SK-N-MC (cell line): ENCODE measurements around the gene ITSN1.
"Not testable (repeated sequence)": the region's sequence is repeated elsewhere in the genome, so short reads cannot be mapped to it uniquely, and the experiment has no call there.

Source experiments
- DNase-seq: peaks from one replicate; pipeline ENCODE4 v3.0.0-alpha.2; 2011; ENCODE audit warnings: low read depth, low spot score
- H3K27ac ChIP-seq: fragments of 200-600 bp; sonication (generic); 2 replicates; pipeline ENCODE4 v1.5.1; 2016; ENCODE audit warnings: mixed run types
- H3K36me3 ChIP-seq: fragments of 200-600 bp; sonication (generic); 2 replicates; pipeline ENCODE4 v1.6.1; 2017; ENCODE audit warnings: antibody characterized with exemption, low read length, mixed read lengths; ENCODE audit not compliant: insufficient read depth
- H3K4me3 ChIP-seq: fragments of 200-600 bp; sonication (generic); 2 replicates; pipeline ENCODE4 v1.5.1; 2016
- H3K9ac ChIP-seq: fragments of 200-600 bp; sonication (generic); 2 replicates; pipeline ENCODE4 v1.8.0; 2017; ENCODE audit warnings: mixed run types, mixed read lengths; ENCODE audit not compliant: insufficient read length
- H3K9me3 ChIP-seq: fragments of 200-600 bp; sonication (generic); 2 replicates; pipeline ENCODE4 v1.6.1; 2017; ENCODE audit warnings: low read depth, mild to moderate bottlenecking, antibody characterized with exemption, low read length, moderate library complexity, mixed read lengths
- EZH2 ChIP-seq: fragments of 200-600 bp; sonication (generic); IDR thresholded peaks from one replicate; pipeline ENCODE4 v1.6.1; 2017; ENCODE audit warnings: antibody characterized with exemption
- FOXP2 ChIP-seq: optimal IDR thresholded peaks from 2 replicates; pipeline ENCODE3; 2011; ENCODE audit warnings: mild to moderate bottlenecking, moderate library complexity; ENCODE audit not compliant: insufficient read depth; ENCODE audit errors: extremely low read length, control extremely low read depth
- POLR2AphosphoS5 ChIP-seq: IDR thresholded peaks from 2 replicates; pipeline ENCODE4 v1.6.1; 2012; ENCODE audit warnings: mild to moderate bottlenecking, low read depth, low read length, borderline replicate concordance

The ITSN1 gene

DNA sequence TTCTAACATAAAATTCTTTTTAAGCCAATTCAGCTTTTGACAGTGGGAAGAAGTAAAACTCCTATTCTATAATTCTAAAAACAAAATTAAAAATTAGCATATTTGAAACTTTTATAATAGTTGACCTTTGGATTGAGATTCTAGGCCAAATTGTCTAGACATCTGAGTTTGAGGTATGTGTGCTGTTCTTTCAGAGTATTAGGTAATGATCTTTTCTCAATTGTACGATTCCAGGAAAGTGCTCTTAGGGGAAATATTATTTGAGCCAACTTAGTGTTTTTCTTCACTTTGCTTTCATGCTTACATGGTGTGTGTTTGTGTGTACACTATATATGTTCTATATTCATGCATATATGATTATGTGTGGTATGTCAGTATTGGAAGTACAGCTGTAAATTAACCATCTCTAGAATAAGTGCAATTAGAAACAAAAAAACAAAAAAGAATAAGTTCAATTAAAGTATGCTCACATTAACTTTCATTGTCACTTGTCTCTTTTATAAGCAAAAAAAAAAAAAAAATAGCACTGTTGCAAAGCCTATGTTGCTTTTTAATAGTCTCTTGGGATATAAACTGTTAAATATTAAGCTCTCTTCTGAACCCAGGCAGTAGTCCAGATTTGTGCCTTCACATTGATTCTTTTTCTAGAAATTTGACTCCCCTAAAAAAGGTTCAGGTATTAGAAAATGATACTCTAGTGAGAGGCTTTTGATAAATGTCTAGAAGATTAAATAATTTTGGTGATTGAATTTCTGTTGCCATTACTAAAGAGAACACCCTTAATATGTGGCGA lies 141.1 kb downstream of the ITSN1 start:
- no peak for TF ChIP-seq EZH2
- TF ChIP-seq FOXP2, result no peak
- no peak for TF ChIP-seq POLR2AphosphoS5
- H3K9ac ChIP-seq, result no peak overlapping the region
- H3K4me3 ChIP-seq, result no peak overlapping the region
- H3K27ac ChIP-seq, result no peak overlapping the region; the same call in 1 of the 2 replicates
- H3K36me3 ChIP-seq, result peaks cover 22% of the 10 kb centered on the region
- DNase-seq, result no peak
- no peaks in the 10 kb centered on the region; the same call in 1 of the 2 replicates for H3K9me3 ChIP-seq

DNA sequence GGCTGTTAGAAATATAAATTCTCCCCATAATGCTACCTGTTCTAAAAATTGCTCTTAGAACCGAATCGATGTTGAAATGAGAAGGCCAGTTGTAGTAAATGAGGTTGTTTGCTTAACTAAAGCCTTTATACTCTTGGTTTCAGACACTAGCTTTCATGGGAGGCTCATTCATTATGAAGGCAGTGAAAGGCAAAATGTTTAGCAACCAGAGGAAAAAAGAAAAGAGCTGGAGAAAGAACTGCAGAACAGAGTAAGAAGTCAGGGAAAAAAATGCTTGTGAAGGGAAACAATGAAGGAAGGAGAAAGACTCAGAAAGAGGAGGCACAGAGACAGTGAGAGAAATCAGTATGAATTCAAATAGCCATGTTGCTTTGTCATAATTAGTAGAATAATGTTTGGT lies 145.1 kb downstream of the ITSN1 start:
- TF ChIP-seq POLR2AphosphoS5, result no peak
- TF ChIP-seq EZH2, result no peak
- TF ChIP-seq FOXP2, result no peak
- Histone ChIP-seq H3K36me3 (0 out of 2 replicates have a peak, but pooled peaks cover under 1% of the 10 kb centered on the region), H3K4me3 (no peak overlapping the region), H3K27ac (no peak overlapping the region), H3K9me3 (no peaks in the 10 kb centered on the region), H3K9ac (no peak overlapping the region)
- no peak for DNase-seq

DNA sequence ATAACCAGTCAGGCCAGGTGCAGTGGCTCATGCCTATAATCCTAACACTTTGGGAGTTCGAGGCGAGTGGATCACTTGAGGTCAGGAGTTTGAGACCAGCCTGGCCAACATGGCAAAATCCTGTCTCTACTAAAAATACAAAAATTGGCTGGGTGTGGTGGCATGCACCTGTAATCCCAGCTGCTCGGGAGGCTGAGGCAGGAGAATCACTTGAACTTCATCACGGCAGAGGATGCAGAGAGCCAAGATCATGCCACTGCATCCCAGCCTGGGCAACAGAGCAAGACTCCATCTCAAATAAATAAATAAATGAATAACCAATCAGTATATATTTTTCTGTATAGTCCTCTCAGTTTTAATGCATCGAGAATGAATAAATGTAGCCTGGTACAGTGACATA lies 146.1 kb downstream of the ITSN1 start:
- not testable (repeated sequence) for H3K36me3 ChIP-seq, H3K27ac ChIP-seq

DNA sequence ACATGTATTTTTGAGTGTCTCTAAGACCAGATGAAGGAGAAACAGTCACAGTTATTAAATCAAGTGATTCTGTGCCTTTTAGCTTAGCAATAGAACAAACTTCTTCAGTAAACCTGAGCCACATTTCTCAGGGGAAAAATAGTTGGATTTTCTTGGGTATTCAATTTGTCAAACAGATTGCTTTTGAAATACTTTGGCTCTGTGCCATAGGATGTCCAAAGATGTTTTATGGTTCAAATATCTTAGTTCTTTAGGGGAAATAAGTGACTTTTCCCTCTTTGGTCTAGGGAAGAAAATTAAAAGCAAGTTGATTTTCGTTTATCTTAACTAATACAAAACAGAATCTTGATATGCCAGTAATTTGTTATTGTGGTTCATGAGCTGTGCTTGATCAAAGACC lies 147.4 kb downstream of the ITSN1 start:
- no peaks in the 10 kb centered on the region for H3K36me3 ChIP-seq
- TF ChIP-seq FOXP2, result no peak
- no peak for TF ChIP-seq POLR2AphosphoS5
- TF ChIP-seq EZH2, result no peak
- no peak for DNase-seq
- H3K27ac ChIP-seq, result peak overlapping the region; percentile 55
- H3K9me3 ChIP-seq, result no peaks in the 10 kb centered on the region
- peak overlapping the region; percentile 16 for H3K9ac ChIP-seq
- H3K4me3 ChIP-seq, result peak overlapping the region; percentile 28

More for the DNA sequence above, 146.1 kb downstream of the ITSN1 start:
- H3K4me3 ChIP-seq, H3K9me3 ChIP-seq, H3K9ac ChIP-seq, DNase-seq: not testable (repeated sequence)

DNA sequence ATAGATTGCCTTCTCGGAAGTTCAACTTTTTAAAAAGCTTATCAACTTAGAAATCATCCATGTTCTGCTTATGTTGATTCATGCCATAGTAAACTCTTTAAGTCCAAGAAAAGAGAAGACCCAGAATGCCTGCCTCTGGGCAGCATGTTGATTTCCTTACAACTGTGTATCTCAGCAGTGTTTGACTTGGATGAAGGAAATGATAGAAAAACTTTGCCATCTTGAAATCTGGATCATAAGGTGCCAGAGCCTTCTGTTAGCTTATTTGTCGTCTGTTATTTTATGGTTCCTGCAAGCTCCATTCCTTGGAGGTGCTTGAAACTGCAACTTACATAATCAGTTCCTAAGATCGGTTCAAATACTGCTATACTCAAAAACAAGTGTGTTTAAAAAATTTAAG lies 148.8 kb downstream of the ITSN1 start:
- TF ChIP-seq POLR2AphosphoS5 (no peak), EZH2 (no peak), FOXP2 (no peak)
- no peak overlapping the region; the same call in 1 of the 2 replicates for H3K27ac ChIP-seq
- no peak for DNase-seq

DNA sequence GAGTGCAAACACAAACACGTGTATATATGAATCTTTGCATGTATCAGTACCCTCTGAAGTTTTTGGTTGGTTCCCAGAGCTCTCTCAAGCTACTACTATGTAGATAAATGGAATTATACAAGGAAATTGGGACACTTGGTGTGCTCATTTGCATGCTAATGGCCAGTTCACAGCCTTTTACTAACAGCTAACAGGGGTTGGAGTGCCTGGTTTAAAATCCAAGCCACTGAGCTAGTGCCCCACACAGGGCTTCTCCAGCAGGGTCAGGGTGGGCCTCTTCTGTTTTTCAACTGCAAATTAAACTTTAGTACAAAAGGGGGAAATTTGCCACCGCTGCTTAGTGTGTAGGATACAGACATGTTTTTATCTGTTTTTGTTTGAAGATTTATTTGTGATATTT lies 152.3 kb downstream of the ITSN1 start:
- no peak overlapping the region for H3K9ac ChIP-seq
- no peak overlapping the region for H3K27ac ChIP-seq
- TF ChIP-seq EZH2 (no peak), POLR2AphosphoS5 (no peak), FOXP2 (no peak)
- DNase-seq, result no peak
- H3K4me3 ChIP-seq, result no peak overlapping the region
- H3K36me3 ChIP-seq, result peaks cover 3% of the 10 kb centered on the region; the same call in 1 of the 2 replicates
- H3K9me3 ChIP-seq, result no peaks in the 10 kb centered on the region

More for the DNA sequence above, 148.8 kb downstream of the ITSN1 start:
- H3K36me3 ChIP-seq, result no peaks in the 10 kb centered on the region
- no peaks in the 10 kb centered on the region for H3K9me3 ChIP-seq
- no peak overlapping the region for H3K9ac ChIP-seq
- no peak overlapping the region for H3K4me3 ChIP-seq

DNA sequence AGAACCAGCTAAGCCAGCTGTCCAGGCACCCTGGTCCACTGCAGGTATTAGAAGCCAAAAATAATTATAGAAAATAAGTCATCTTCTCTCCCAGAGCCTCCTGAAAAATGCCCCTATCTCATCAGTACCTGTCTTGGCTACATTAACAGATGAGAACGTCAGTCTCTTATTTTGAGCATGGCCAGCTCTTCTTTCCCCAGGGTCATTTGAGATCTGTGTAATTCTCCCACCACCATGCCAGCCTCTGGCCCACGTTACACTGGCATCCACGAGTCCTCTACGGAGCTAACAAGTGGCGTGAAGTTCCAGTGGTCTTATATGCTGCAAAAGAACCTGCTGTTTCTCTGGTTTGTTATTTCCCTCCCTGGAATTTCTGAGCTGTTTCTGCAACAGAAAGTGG lies 155.3 kb downstream of the ITSN1 start:
- Histone ChIP-seq H3K4me3 (no peak overlapping the region), H3K9ac (no peak overlapping the region), H3K27ac (no peak overlapping the region), H3K9me3 (no peaks in the 10 kb centered on the region), H3K36me3 (peaks cover 3% of the 10 kb centered on the region; the same call in 1 of the 2 replicates)
- no peak for TF ChIP-seq FOXP2
- DNase-seq, result no peak

DNA sequence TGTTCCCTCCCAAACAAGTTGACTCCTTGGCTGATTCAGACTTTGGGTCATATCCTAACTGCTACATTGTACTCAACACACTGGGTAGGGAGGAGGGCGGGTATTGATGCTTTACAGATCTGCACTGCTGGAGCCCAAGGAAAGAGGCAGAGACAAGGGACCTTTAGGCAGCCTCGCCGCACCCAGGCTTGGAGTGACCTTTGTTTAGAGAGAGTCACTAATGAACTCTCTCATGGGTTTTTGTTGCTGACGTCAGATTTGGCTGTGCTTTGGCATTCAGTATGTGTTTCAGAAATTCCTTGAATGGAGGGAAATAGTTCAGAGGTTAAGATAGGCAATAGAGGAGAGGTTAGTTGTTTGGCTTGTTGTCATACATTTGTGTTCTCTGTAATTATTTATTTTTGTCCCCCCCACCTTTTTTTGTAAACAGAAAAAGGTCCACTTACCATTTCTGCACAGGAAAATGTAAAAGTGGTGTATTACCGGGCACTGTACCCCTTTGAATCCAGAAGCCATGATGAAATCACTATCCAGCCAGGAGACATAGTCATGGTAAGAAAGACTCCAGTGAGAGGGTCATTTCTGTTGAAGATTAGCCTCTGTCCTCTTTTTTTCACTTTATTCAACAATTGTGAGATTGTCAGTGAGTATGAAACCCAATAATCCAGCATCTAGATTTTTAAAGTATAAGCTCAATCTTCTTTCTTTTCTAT lies 157.2 kb downstream of the ITSN1 start:
- TF ChIP-seq FOXP2, result no peak
- no peak for TF ChIP-seq EZH2
- no peak for TF ChIP-seq POLR2AphosphoS5
- DNase-seq, result no peak
- H3K27ac ChIP-seq, result no peak overlapping the region

DNA sequence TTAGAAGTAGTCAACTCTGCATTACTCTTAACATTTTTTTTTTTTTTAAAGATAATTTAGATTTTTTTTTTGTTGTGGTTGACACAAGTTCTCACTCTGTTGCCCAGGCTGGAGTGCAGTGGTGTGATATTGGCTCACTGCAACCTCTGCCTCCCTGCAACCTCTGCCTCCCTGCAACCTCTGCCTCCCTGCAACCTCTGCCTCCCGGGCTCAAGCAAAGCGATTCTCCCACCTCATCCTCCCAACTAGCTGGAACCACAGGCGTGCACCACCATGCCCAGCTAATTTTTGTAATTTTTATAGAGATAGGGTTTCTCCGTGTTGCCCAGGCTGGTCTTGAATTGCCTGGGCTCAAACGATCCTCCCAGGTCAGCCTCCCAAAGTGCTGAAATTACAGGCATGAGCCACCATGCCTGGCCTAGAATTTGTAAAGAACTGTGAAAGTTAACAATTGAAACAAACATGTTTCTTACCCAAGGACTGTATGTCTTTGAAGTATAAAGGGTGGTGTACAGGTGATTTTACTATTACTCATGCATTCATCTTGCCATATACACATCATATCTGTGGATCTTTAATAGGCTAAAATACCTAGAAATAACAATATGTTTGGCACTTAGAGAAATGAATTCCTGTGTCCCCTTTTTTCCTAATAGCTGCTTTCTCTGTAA lies 158.6 kb downstream of the ITSN1 start:
- H3K36me3 ChIP-seq, result peaks cover 3% of the 10 kb centered on the region
- TF ChIP-seq POLR2AphosphoS5 (no peak), EZH2 (no peak), FOXP2 (no peak)
- H3K9ac ChIP-seq, result no peak overlapping the region
- no peak for DNase-seq
- 0 out of 2 replicates have a peak overlapping the region, but pooled peaks have one; percentile 49 for H3K27ac ChIP-seq
- H3K9me3 ChIP-seq, result no peaks in the 10 kb centered on the region
- no peak overlapping the region for H3K4me3 ChIP-seq

More for the DNA sequence above, 157.2 kb downstream of the ITSN1 start:
- no peak overlapping the region for H3K9ac ChIP-seq
- H3K4me3 ChIP-seq, result no peak overlapping the region
- peaks cover 3% of the 10 kb centered on the region for H3K36me3 ChIP-seq
- no peaks in the 10 kb centered on the region for H3K9me3 ChIP-seq
